Stimulated activated CD4-positive, alpha-beta T cell treated with anti-CD3 and anti-CD28 coated beads, Interleukin-2, amount 100 ng/mL, for 4 hours (primary cell): ENCODE measurements around the gene ATP13A3.

Source experiments
- DNase-seq: peaks from one replicate; pipeline ENCODE4 v3.0.0-alpha.2; 2020; ENCODE audit warnings: low read depth

Gene ATP13A3

DNA sequence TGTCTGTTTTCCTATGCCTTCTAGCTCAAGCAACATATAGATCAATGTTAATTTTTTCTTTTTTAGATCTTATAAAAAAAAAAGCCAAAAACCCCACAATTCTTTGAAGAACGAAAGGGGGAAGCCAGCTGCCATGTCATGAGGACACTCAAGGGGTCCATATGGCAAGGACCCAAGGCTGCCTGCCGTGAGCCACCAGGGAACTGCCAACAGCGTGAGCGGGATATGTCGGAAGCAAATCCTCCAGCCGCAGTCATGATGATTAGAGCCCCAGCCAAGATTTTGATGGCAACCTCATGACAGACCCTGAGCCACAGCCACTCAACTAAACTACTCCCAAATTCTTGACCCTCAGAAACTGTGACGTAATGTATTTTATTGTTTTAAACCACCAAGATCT is 94.2 kb downstream of the ATP13A3 start:
- DNase-seq, result no peak

DNA sequence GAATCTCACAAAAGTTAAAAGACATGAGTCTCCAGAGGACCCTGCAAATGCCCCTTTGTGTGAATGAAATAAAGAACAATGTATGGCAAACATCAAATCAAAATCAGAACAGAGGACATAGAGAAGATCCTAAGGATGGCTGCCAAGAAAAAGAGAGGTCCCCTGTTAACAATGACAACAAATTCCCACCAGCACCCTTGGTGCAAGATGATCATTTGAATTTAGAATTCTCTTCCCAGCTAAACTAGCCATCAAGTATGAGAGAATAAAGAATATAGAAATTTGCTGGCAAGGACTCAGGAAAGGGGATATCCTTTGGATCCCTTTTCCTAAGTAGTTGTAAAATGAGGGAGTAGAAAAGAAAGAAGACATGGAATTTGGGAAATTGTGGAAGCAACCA is 96.0 kb downstream of the ATP13A3 start:
- DNase-seq, result no peak

DNA sequence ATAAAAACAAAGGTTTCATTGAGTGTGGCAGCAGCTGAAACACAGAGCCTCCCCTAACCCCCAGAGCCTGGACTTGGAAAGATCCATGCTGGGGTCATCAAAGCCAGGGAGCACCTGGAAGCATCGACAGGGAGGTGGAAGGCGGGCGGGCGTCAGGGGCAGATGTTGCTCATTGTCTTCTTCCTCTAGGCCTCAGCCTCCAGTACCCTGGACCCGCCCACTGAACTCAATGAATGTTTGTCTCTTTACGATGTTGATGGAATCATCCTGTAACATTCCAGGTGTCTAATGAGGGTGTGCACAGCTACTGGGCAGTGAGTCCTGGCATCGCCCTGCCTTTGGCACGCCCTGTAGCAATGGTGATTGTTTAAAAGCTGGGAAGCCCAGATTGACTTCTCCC is 97.5 kb downstream of the ATP13A3 start:
- DNase-seq, result no peak

DNA sequence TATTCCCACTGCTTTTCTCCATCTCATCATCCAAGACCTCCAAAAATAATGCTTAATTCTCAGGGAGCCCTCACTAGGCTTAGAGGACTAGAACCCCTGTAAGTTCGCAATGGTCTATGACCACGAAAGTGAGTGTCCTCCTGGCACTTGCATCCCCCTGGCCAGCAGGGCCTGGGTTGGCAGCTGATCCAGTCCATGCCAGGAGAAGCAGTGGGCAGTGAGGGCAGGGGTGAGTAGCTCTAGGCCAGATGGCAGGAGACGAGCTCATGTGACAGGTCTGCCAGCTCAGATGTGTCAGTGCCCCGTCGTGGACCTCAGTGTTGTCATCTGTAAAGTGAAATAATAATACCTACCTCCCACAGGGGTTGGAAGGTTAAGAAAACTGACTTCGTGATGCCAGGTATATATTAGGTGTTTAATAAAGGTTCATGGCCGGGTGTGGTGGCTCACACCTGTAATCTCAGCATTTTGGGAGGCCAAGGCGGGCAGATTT is 98.8 kb downstream of the ATP13A3 start:
- DNase-seq, result no peak

DNA sequence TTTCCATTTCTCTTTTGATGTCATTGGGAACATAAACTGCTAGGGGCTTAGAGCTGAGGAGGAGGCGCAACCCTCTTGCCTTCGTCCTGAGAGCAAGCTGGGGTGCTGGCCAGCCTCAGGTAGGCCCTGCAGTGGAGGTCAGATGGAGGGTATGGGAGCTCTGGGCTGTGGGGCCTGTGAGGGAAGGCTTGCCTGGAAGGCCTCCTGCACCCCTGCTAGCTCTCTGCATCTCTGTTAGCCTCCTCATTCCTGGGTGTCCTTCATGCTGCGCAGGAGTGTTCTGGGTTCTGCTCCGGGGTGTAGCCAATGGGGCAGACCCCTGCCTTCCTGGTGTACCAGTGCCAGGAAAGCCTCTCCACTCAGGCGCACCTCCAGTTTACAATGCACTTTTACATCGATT is 99.5 kb downstream of the ATP13A3 start:
- DNase-seq, result no peak

DNA sequence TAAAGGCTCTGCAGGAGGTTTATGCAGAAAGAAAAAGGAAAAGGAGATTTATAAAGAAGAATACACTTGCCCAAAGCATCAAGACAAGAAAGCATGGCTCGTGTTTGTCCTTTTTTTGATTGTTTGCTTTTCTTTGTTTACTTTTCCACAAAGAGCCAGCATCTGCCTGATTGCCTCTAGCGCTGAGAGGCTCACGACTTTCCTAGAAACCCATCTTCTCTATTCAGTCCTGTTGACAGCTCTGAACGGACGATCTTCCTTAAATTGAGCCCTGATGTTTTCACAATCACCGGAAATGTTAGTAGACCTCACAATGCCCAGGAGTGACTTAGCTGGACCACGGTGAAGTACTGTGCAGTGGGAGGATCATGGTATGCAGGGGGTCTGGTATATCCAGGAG is 100.2 kb downstream of the ATP13A3 start:
- DNase-seq, result no peak

DNA sequence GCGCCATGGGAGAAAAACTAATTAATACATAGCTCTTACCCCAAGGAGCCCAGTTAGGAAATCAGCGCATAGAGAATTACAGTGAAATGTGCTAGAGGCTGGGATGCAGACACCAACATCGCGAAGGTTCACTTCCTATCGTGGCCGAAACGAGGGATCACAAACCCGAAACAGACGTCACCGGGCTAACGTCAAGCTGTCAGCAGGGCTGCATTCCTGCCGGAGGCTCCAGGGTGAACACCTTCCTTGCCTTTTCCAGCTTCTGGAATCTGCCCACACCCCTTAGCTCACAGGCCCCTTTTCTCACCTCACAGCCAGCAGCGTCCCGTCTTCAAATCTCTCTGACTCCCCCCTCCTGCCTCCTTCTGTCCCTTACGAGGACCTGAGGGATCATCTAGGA is 100.7 kb downstream of the ATP13A3 start:
- DNase-seq, result no peak

DNA sequence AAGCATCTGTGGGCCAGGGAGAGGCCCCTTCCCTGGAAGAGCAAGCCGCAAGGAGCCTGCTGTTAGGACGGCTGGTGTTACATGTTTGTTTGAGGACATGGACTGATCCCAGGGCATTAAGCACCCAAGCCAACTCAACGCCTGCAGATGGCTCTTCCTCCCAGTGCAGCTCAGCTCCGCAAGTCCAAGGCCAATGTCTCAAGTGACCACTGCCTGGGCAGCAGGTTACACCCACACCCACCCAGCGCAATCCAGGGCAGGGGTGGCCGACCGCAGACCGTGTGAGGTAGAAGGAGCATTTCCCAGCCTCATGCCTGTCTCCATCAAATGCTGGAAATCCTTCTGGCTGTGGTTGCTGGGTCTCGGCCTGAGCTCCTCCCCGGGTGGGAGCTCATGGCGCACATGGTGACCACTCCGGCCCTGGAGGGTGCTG is 102.2 kb downstream of the ATP13A3 start:
- DNase-seq, result no peak

DNA sequence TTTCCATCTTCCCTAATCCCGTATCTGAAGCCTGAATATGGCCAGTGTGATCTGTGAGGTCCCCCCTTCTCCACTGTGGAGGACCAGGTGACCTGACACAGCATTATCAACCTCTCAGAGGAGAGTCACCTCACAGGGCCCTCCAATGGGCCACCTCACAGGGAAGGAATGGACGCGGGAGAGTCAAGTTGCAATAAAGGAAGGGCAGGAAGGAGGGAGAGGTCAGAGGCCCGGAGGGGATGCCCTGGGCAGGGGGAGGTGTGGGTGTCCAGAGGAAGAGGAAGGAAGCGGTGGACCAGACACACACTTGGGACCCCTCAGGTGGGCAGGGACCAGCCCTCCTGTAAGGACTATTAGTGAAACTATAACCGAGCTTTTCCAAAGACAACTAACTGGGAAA is 102.6 kb downstream of the ATP13A3 start:
- DNase-seq, result no peak

DNA sequence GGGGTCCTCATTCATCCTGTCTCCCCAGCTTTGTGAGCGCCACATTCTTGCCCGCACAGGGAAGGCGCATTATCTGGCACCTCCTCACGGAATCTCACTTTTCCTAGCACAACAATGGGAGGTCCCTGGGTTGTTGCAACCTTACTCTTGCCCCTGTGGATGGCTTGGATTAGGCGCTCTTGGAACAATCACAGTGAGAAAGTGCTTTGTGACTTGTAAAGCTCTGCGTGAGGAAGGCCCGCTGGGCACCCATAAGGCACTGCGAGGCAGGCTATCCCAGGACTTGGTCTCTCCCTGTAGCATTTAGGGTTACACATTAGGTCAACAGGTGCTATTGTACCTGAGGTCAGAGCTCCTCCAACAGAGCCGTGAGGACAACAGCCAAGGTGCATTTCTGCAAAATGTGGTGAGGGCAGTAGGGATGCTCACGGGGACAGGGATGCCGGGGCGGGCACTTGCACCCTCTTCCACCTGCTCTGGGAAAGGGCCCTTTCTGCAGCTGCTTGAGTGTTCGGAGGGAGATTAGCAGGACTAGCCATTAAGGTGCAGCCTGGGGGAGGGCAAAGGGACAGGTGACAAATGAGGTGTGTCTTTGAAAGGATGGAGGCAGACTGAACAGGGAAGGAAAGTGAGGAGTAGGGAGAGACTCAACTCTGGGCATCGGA is 103.4 kb downstream of the ATP13A3 start:
- no peak for DNase-seq

DNA sequence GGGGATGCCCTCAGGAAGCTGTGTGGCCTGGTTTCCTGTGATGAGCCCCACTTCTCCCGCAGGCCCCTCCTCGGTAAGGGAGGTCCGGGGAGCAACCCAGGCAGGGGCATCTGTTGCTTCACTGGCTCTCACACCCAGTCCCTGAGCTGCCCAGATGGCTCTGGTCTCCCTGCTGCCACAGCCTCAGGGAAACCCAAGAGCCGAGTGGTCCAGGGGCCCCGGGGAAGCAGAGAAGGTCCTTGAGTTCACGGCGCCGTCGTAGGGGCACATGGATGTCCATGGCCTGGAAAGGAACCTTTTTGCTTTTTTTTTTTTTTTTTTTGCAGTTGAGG is 103.9 kb downstream of the ATP13A3 start:
- no peak for DNase-seq

DNA sequence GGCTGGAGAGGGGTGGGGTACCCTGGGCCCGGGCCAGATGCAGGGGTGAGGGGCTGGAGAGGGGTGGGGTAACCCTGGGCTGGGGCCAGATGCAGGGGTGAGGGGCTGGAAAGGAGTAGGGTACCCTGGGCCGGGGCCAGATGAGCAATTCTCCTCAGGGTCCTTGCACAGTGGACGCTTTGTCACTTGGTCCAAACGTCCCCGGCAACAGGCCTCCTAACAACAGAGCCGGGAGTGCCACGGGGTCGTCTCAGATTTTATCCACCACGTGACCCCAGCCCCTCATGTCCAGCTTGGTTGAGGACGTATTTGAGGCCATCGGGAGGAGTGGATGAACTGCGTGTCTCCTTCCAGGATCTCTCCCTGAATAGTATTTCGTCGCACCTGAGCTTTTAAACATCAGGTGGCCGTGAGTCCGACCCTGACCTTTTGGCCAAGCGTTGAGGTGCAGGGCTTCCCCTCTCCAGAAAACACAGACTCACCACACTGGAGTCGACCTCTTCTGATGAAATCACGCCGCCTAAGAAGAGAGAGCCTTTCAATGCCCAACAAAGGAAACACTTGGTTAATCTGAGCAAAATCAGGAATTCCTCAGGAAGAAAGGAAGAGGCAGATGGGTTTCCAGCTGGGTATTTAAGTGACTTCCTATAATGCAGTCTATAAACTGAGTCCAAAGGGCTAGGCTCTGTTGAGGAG is 104.5 kb downstream of the ATP13A3 start:
- DNase-seq, result no peak

DNA sequence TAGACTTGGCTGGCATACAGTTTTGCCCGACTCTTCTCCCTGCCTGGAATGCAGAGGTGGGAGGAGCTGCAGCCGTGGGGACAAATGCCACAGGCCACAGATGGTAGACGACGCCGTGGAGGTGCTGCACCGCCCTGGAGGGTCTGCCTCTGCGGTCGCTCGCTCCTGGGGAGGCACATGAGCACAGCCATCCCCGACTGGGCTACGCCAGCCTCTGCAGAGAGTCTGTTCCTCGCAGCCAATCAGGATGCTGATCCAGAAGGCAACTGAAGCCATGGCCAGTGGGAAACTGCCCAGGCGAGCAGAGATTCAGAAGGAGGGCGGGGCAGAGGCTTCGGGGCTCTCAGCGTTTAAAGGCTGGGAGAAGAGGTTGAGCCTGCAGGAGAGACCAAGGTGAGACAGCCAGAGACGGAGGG is 105.3 kb downstream of the ATP13A3 start:
- no peak for DNase-seq

DNA sequence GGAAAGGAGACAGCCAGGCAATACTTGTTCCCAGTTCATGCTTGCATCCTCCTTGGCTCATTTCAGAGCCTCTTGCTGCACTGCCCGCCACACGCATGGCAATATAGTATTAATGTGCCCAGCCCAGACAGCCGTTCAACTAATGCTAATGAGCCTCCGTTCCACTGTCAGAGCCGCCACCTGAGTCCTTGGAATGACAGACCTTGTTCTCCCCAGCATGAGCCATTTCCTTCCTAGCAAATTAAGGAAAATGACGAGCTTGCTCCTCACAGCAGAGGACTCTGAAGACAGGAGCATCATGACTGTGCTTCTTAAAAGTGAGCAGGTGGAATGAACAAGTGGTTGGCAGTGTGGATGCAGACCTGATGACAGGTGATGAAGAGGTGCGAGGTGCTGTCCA is 106.5 kb downstream of the ATP13A3 start:
- no peak for DNase-seq

DNA sequence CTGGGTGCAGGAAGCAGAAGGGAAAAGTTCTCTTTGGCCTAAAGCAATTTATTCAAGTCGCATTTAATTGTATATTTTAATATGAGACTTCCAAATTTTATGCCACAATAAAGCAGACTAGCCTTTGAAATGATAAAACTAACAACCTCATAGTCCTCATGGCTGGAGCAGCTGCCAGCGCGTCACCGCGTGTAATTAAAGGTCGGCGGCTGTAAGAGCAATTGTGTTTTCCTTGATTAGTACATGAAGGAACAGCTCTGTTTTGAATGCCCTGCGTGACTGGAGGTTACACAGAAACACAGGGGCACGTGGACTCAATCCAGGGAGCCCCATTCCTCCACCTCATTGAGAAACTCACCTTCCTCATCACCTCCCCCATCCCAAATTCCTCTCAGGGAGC is 107.2 kb downstream of the ATP13A3 start:
- DNase-seq, result no peak

DNA sequence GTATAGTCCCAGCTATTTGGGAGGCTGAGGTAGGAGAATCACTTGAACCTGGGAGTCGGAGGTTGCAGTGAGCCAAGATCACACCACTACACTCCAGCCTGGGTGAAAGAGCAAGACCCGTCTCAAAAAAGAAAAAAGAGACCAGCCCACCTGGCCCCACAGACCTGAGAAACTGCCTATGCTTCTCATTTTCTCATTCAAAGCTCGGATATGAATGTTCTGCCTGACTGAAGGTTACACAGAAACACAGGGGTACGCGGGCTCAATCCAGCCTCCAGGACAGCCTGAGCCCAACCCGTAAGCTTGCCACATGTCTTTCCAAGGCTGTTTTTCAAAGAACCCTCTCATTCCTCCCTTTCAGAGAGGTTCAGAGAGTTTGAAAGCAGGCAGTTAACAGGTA is 107.6 kb downstream of the ATP13A3 start:
- DNase-seq, result no peak

DNA sequence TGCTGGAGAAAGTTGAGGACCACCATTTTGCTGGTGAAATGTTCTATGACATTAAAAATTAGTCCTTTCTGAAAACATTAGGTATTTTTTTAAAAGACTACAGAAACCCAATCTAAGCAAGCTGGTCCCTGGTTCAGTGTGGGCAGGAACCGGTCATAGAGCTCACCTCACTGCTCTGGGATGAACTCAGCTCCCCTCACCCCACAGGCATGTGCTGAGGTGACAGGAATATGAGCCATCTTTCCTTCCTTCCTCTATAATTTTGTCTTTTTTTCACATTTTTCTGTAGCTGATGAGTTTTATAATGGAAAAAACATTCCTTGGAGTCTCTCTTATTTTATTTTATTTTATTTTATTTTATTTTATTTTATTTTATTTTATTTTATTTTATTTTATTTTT is 109.1 kb downstream of the ATP13A3 start:
- no peak for DNase-seq

DNA sequence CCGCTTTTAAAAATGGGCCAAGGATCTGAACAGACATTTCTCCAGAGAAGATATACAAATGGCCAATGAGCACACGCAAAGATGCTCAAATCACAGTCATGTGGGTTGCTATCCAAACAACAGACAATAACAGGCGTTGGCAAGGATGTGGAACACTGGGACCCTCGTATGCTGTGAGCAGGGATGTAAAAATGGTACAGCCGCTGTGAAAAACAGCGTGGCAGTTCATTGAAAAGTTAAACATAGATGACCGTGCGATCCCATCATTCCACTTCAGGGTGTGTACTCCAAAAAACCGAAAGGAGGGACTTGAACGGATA is 110.6 kb downstream of the ATP13A3 start:
- no peak for DNase-seq

DNA sequence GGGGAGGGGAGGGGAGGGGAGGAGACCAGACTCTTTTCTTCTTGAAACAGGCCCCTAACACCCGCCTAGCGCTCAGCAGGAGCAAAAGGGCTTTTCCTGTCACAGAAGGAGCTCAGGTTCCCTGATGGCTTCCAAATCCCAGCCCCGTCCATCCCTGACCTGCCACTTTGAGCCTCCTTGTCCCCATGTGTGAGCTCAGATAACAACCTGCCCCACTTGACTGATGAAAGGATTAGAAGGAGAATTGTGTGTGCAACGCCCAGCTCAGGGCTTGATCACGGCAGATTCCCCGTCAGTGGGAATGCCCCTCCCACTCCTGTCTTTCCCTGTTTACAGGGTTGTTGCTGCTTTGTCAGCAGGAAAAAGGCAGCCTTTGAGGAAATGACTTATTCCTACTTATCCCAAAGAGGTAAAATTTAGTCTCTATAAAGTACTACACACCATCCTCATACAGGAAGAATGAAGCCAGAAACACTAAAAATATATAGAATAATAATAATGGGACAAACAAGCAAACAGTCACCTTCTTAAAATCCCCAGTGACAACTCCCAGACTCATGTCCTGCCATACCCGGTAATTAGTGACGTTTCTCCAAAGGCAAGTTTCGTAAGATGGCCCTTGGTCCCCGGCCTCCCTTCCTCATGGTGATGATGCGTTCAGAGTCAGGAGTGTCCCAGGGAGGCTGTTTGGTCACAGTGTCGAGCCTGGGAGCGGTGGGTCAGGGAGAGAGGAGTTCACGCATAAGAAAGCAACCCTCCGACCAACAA is 111.1 kb downstream of the ATP13A3 start:
- DNase-seq, result no peak

DNA sequence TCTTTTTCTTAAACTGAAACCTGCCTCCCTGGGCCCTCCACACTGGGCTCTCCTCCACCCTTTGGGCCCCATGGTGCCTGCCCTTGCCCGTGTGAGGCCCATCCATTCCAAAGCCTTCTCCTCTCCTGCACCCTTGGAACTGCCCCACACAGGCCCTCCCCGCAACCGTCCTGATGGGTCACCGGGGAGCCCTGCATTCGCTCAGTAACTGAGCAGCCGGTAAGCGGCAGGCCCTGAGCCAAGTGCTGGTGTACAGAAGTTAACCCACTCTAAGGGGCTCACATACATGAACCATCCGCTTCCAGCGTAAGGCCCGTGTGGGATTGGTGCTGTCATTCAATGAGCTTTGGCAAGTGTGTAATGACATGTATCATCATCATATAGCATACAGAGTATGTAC is 111.9 kb downstream of the ATP13A3 start:
- no peak for DNase-seq

DNA sequence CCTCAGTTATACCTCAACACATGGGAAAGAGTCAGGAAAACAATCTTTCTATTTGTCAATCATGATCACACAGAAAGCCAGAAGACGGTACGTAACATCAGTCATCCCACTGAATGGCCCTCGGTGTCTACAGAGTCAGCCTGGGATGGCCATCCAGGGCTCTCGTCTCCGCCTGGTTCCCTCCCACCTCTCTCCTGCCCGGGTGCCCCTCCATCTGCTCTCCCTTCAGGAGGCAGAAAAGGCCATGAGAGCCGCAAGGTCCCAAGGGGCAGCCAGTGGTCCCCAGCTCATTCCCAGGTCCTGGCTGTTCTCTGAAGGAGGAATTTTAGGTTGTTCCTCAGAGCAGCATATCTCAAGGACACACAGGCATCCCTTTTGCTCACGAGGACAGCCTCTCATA is 112.9 kb downstream of the ATP13A3 start:
- DNase-seq, result no peak

DNA sequence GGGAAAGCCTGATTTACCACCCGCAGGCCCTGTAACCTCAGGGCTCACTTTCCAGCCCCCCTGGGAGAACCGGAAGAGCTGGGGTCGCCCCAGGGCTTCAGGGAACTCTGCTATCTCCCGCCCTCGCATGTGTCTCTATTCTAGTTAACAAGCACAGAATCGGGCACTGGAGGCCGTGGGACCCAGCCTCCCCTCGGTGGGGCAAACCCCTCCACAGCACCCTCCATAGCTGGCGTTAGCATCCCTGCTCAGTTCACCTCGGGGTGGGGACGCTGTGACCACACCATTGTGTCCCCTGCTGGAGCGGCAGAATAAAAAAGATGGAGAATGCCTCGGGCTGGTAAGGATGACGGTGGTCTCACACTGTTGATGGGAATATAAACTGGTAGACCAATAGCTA is 113.8 kb downstream of the ATP13A3 start:
- DNase-seq, result no peak

DNA sequence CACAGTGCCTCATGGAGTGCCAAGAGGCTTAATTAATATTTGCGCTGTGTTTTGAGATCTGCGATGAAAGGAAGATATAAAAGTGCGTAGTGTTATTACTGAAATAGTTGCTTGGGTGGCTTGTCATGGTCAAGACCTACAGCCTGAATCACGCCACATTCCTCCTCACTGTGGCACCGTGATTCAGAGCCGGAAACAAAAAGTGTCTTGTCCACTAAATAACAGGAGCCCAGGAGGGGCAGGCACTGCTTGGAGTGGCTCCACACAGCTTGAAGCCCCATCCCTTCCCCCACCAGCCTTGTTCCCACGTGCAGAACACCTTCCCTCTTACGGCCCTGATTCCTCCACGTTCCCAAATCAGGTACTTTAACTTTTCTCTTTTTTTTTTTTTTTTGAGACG is 116.0 kb downstream of the ATP13A3 start:
- DNase-seq, result no peak
